Measurements from ENCODE around the gene ALDH3B2.

- no peak for TF ChIP-seq EZH2 (IDR thresholded peaks at IDR 0.05; ENCODE audit: low read depth, low read length, severe bottlenecking)
- no peak for TF ChIP-seq POLR2A (IDR thresholded peaks at IDR 0.05; ENCODE audit: control extremely low read depth in 1 of 2, low read depth in 2 of 2, low read length in 2 of 2)
- TF ChIP-seq, protein P1, sequence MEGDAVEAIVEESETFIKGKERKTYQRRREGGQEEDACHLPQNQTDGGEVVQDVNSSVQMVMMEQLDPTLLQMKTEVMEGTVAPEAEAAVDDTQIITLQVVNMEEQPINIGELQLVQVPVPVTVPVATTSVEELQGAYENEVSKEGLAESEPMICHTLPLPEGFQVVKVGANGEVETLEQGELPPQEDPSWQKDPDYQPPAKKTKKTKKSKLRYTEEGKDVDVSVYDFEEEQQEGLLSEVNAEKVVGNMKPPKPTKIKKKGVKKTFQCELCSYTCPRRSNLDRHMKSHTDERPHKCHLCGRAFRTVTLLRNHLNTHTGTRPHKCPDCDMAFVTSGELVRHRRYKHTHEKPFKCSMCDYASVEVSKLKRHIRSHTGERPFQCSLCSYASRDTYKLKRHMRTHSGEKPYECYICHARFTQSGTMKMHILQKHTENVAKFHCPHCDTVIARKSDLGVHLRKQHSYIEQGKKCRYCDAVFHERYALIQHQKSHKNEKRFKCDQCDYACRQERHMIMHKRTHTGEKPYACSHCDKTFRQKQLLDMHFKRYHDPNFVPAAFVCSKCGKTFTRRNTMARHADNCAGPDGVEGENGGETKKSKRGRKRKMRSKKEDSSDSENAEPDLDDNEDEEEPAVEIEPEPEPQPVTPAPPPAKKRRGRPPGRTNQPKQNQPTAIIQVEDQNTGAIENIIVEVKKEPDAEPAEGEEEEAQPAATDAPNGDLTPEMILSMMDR (IDR thresholded peaks at IDR 0.05; ENCODE audit: control extremely low read depth in 1 of 3, insufficient read depth in 1 of 3, low read depth in 1 of 3, low read length in 3 of 3) = peak in 2 of 3 experiments; percentile 77 to 79; a peak in 3 of 4 replicates
- no peak for TF ChIP-seq GTF2F1 (IDR thresholded peaks at IDR 0.05; ENCODE audit: borderline replicate concordance, low read depth, low read length)
- no peak for TF ChIP-seq CREB1 (IDR thresholded peaks at IDR 0.05)
- no peak for TF ChIP-seq SP1 (IDR thresholded peaks at IDR 0.05; ENCODE audit: low read depth, low read length)
- no peak for TF ChIP-seq SUZ12 (IDR thresholded peaks at IDR 0.05; ENCODE audit: low read length)
- TF ChIP-seq GABPA (IDR thresholded peaks at IDR 0.05; ENCODE audit: borderline replicate concordance, insufficient read depth, low read length) = no peak
- no peak for TF ChIP-seq TCF12 (IDR thresholded peaks at IDR 0.05; ENCODE audit: low read depth, low read length)
Measured at GRCh38 chr11:67613960-67614715, 60.3 kb downstream of the ALDH3B2 start.

Measured in H1 (cell line).